ENCODE data around the gene BRIP1. TPM values are rescaled to one million over a fixed set of nuclear protein-coding genes. Genes with fewer than 3 reads are reported as not detected.

BRIP1 gene
- total RNA-seq, 2 donors from 2014 or later = 24.2 to 25.5 TPM

GRCh38 chr17:61878520-61878919, 15.2 kb upstream of the BRIP1 start:
- H3K9ac ChIP-seq (ENCODE audit: extremely low read depth, low read length, poor library complexity, severe bottlenecking) = no peak overlapping the region
- no peak overlapping the region for H3K27ac Mint-ChIP-seq
- no peaks in the 10 kb centered on the region for H3K9me3 ChIP-seq (ENCODE audit: control insufficient read depth, low read length)
- H3K4me3 Mint-ChIP-seq = no peak overlapping the region
- no peak overlapping the region for H3K27ac ChIP-seq (ENCODE audit: low read depth, low read length)
- H3K4me1 ChIP-seq (ENCODE audit: control insufficient read depth, insufficient read depth, low read length) = no peaks in the 10 kb centered on the region
- TF ChIP-seq CTCF (conservative IDR thresholded peaks at IDR 0.05) = no peak
- H3K36me3 Mint-ChIP-seq (ENCODE audit: low read depth) = peaks cover 46% of the 10 kb centered on the region
- H3K36me3 ChIP-seq (ENCODE audit: control insufficient read depth, insufficient read depth, low read length) = peaks cover 64% of the 10 kb centered on the region
- H3K27me3 ChIP-seq (ENCODE audit: control insufficient read depth, insufficient read depth, low read length, poor library complexity, severe bottlenecking) = no peaks in the 10 kb centered on the region
- no peaks in the 10 kb centered on the region for H3K9me3 Mint-ChIP-seq
- WGBS, 2 experiments (ENCODE audit: insufficient coverage in 1 of 2, insufficient read length in 1 of 2) = 100% methylated on average over 2 of the region's 2 CpGs; no CpG with 5 or more reads in 1 of the 2 experiments
- H3K27me3 Mint-ChIP-seq (ENCODE audit: insufficient read depth) = no peaks in the 10 kb centered on the region
- H3K4me3 ChIP-seq (ENCODE audit: low read length) = no peak overlapping the region
- H3K4me1 Mint-ChIP-seq = no peaks in the 10 kb centered on the region
- no peak for DNase-seq

- Histone ChIP-seq H3K4me1 (ENCODE audit: control insufficient read depth, insufficient read depth, low read length) (no peaks in the 10 kb centered on the region), H3K9ac (ENCODE audit: extremely low read depth, low read length, poor library complexity, severe bottlenecking) (no peak overlapping the region), H3K4me3 (ENCODE audit: low read length) (no peak overlapping the region), H3K27ac (ENCODE audit: low read depth, low read length) (no peak overlapping the region), H3K36me3 (ENCODE audit: control insufficient read depth, insufficient read depth, low read length) (peaks cover 61% of the 10 kb centered on the region), H3K9me3 (ENCODE audit: control insufficient read depth, low read length) (no peaks in the 10 kb centered on the region), H3K27me3 (ENCODE audit: control insufficient read depth, insufficient read depth, low read length, poor library complexity, severe bottlenecking) (no peaks in the 10 kb centered on the region)
- Mint-ChIP-seq H3K4me3 (no peak overlapping the region), H3K27ac (no peak overlapping the region), H3K27me3 (ENCODE audit: insufficient read depth) (no peaks in the 10 kb centered on the region), H3K4me1 (no peaks in the 10 kb centered on the region), H3K36me3 (ENCODE audit: low read depth) (peaks cover 44% of the 10 kb centered on the region), H3K9me3 (no peaks in the 10 kb centered on the region)
- TF ChIP-seq CTCF (conservative IDR thresholded peaks at IDR 0.05) = no peak
- no peak for DNase-seq
- 83 to 91% methylated on average over 1 to 2 of the region's 2 CpGs for whole genome bisulfite sequencing, 2 experiments (ENCODE audit: insufficient coverage in 1 of 2, insufficient read length in 1 of 2)
Measured at GRCh38 chr17:61877837-61878236, 14.5 kb upstream of the BRIP1 start.

- no peak overlapping the region for H3K4me3 Mint-ChIP-seq
- peaks cover 3% of the 10 kb centered on the region for H3K4me1 Mint-ChIP-seq
- Histone ChIP-seq H3K4me1 (ENCODE audit: control insufficient read depth, insufficient read depth, low read length) (no peaks in the 10 kb centered on the region), H3K9ac (ENCODE audit: extremely low read depth, low read length, poor library complexity, severe bottlenecking) (no peak overlapping the region), H3K4me3 (ENCODE audit: low read length) (no peak overlapping the region), H3K36me3 (ENCODE audit: control insufficient read depth, insufficient read depth, low read length) (peaks cover 49% of the 10 kb centered on the region), H3K27ac (ENCODE audit: low read depth, low read length) (no peak overlapping the region), H3K9me3 (ENCODE audit: control insufficient read depth, low read length) (no peaks in the 10 kb centered on the region), H3K27me3 (ENCODE audit: control insufficient read depth, insufficient read depth, low read length, poor library complexity, severe bottlenecking) (no peaks in the 10 kb centered on the region)
- no peaks in the 10 kb centered on the region for H3K27me3 Mint-ChIP-seq (ENCODE audit: insufficient read depth)
- no peaks in the 10 kb centered on the region for H3K9me3 Mint-ChIP-seq
- no peak for DNase-seq
- peaks cover 48% of the 10 kb centered on the region for H3K36me3 Mint-ChIP-seq (ENCODE audit: low read depth)
- WGBS, 2 experiments (ENCODE audit: insufficient coverage in 1 of 2, insufficient read length in 1 of 2) = 84 to 88% methylated on average over 2 to 3 of the region's 3 CpGs
- no peak for TF ChIP-seq CTCF (conservative IDR thresholded peaks at IDR 0.05)
- H3K27ac Mint-ChIP-seq = no peak overlapping the region
Measured at GRCh38 chr17:61875804-61876203, 12.5 kb upstream of the BRIP1 start.
